Liver (tissue), 9 donors: ENCODE data around the gene ECE1. TPM values are rescaled to one million over a fixed set of nuclear protein-coding genes. Genes with fewer than 3 reads are reported as not detected.

Source experiments
- DNase-seq: peaks from one replicate; pipeline ENCODE4 v3.0.0-alpha.2; 2017; ENCODE audit warnings: low spot score
- H3K27ac ChIP-seq, 2 donors: one replicate each; pipeline ENCODE4 v1.7.0; 2013; ENCODE audit warnings: inconsistent platforms in 2 of 2, low read length in 2 of 2, control low read depth in 1 of 2, low read depth in 1 of 2, mild to moderate bottlenecking in 1 of 2
- H3K27me3 ChIP-seq, 4 donors: one replicate each; pipeline versions ENCODE4 v1.6.1 to v1.7.0; 2013; ENCODE audit warnings: low read length in 3 of 4, inconsistent platforms in 1 of 4, mild to moderate bottlenecking in 1 of 4, moderate library complexity in 1 of 4; ENCODE audit not compliant: control insufficient read depth in 4 of 4, insufficient read depth in 4 of 4
- H3K36me3 ChIP-seq, 4 donors: one replicate each; pipeline versions ENCODE4 v1.6.1 to v1.7.0; 2013; ENCODE audit warnings: low read length in 3 of 4, mild to moderate bottlenecking in 3 of 4, low read depth in 1 of 4, moderate library complexity in 1 of 4; ENCODE audit not compliant: control insufficient read depth in 4 of 4, insufficient read depth in 3 of 4
- H3K4me1 ChIP-seq, 4 donors: one replicate each; pipeline versions ENCODE4 v1.6.1 to v1.7.0; 2013; ENCODE audit warnings: low read length in 3 of 4, mild to moderate bottlenecking in 3 of 4, moderate library complexity in 1 of 4; ENCODE audit not compliant: control insufficient read depth in 4 of 4, insufficient read depth in 4 of 4
- H3K4me3 ChIP-seq, 3 donors: one replicate each; pipeline versions ENCODE4 v1.6.1 to v1.7.0; 2013; ENCODE audit warnings: low read length in 3 of 3, control low read depth in 1 of 3, low read depth in 1 of 3, mild to moderate bottlenecking in 1 of 3
- H3K9ac ChIP-seq, 2 donors: one replicate each; pipeline ENCODE4 v1.7.0; 2013; ENCODE audit warnings: low read length in 2 of 2, mild to moderate bottlenecking in 2 of 2, moderate library complexity in 2 of 2, control low read depth in 1 of 2, low read depth in 1 of 2
- H3K9me3 ChIP-seq, 4 donors: one replicate each; pipeline versions ENCODE4 v1.6.1 to v1.7.0; 2013; ENCODE audit warnings: low read length in 3 of 4; ENCODE audit not compliant: control insufficient read depth in 4 of 4
- ATF3 ChIP-seq: IDR thresholded peaks from 2 replicates; pipeline ENCODE4 v1.6.1; 2016; ENCODE audit warnings: antibody characterized with exemption
- CTCF ChIP-seq: fragments of 150-350 bp; IDR thresholded peaks from 2 replicates; pipeline ENCODE4 v1.5.1; 2017; ENCODE audit warnings: improper control_type of control experiment, low read depth, low read length; ENCODE audit not compliant: missing input control
- EGR1 ChIP-seq, 2 donors: IDR thresholded peaks; 2 replicates each; pipeline ENCODE4 v1.6.1; 2016 to 2018; ENCODE audit warnings: antibody characterized with exemption in 2 of 2, low read depth in 2 of 2
- FOXA1 ChIP-seq: IDR thresholded peaks from 2 replicates; pipeline ENCODE4 v1.6.1; 2016; ENCODE audit warnings: antibody characterized with exemption
- FOXA2 ChIP-seq: IDR thresholded peaks from 2 replicates; pipeline ENCODE4 v1.6.1; 2016; ENCODE audit warnings: antibody characterized with exemption
- GABPA ChIP-seq, 2 donors: IDR thresholded peaks in 1 of 2; conservative IDR thresholded peaks in 1 of 2; 2 replicates each; pipeline ENCODE4 v1.6.1; 2016; ENCODE audit warnings: antibody characterized with exemption in 2 of 2, mild to moderate bottlenecking in 1 of 2, moderate library complexity in 1 of 2
- HNF4A ChIP-seq, 2 donors: conservative IDR thresholded peaks; 2 replicates each; pipeline ENCODE4 v1.6.1; 2016; ENCODE audit warnings: antibody characterized with exemption in 2 of 2, mild to moderate bottlenecking in 2 of 2
- HNF4G ChIP-seq: IDR thresholded peaks from 2 replicates; pipeline ENCODE4 v1.6.1; 2016; ENCODE audit warnings: antibody characterized with exemption
- JUND ChIP-seq, 2 donors: IDR thresholded peaks; 2 replicates each; pipeline ENCODE4 v1.6.1; 2016; ENCODE audit warnings: antibody characterized with exemption in 2 of 2
- MAX ChIP-seq: IDR thresholded peaks from 2 replicates; pipeline ENCODE4 v1.6.1; 2016; ENCODE audit warnings: antibody characterized with exemption
- NR2F2 ChIP-seq: IDR thresholded peaks from 2 replicates; pipeline ENCODE4 v1.6.1; 2016; ENCODE audit warnings: antibody characterized with exemption
- RAD21 ChIP-seq, 2 donors: IDR thresholded peaks; 2 replicates each; pipeline ENCODE4 v1.6.1; 2016; ENCODE audit warnings: antibody characterized with exemption in 2 of 2, mild to moderate bottlenecking in 2 of 2
- REST ChIP-seq: IDR thresholded peaks from 2 replicates; pipeline ENCODE4 v1.6.1; 2016; ENCODE audit warnings: antibody characterized with exemption, mild to moderate bottlenecking
- RXRA ChIP-seq, 2 donors: IDR thresholded peaks; 2 replicates each; pipeline ENCODE4 v1.6.1; 2017 to 2018; ENCODE audit warnings: antibody characterized with exemption in 2 of 2, mild to moderate bottlenecking in 1 of 2
- SP1 ChIP-seq: IDR thresholded peaks from 2 replicates; pipeline ENCODE4 v1.6.1; 2018; ENCODE audit warnings: antibody characterized with exemption, mild to moderate bottlenecking
- TAF1 ChIP-seq: conservative IDR thresholded peaks from 2 replicates; pipeline ENCODE4 v1.6.1; 2016; ENCODE audit warnings: antibody characterized with exemption, mild to moderate bottlenecking
- YY1 ChIP-seq: IDR thresholded peaks from 2 replicates; pipeline ENCODE4 v1.6.1; 2016; ENCODE audit warnings: antibody characterized with exemption, mild to moderate bottlenecking
- ZBTB33 ChIP-seq: IDR thresholded peaks from 2 replicates; pipeline ENCODE4 v1.6.1; 2016; ENCODE audit warnings: antibody characterized with exemption
- WGBS: extraction: QIAGEN DNeasy Blood & Tissue Kit; methylation state at CpG from one replicate; pipeline ENCODE4 v1.1.7; 2013; 5-methylcytosine and 5-hydroxymethylcytosine counted together
- polyA plus RNA-seq, 2 donors: library from polyadenylated mRNA; stranded (reverse) in 1 of 2; unstranded in 1 of 2; fragments of 200-250 nt in 1 of 2; fragments of >200 nt in 1 of 2; fragmentation: Nextera tagmentation in 1 of 2; extraction: Ambion mirVana in 1 of 2; gene quantifications; one replicate each; pipeline versions ENCODE4 v1.2.1 to v1.2.3, GENCODE V29; 2013 to 2015
- total RNA-seq, 2 donors: library from RNA; depleted of rRNA; stranded (reverse); fragments of >200 nt; gene quantifications; one replicate each; pipeline ENCODE4 v1.2.3, GENCODE V29; 2014
- donor health status: healthy.
- donor health status: healthy.
- donor health status: healthy.
- donor health status: healthy.
- donor health status: healthy.

Gene ECE1
- total and polyA plus RNA-seq, 4 donors: 29.3 to 46.4 (median 39.6) TPM

- Histone ChIP-seq H3K36me3 (no peaks in the 10 kb centered on the region), H3K27me3 (no peaks in the 10 kb centered on the region), H3K9ac (peak overlapping the region; percentile 34 to 36), H3K4me1 (peaks cover 43 to 81% (median 54%) of the 10 kb centered on the region in 4 donors), H3K9me3 (no peaks in the 10 kb centered on the region), H3K27ac (peak overlapping the region; percentile 74 to 80), H3K4me3 (no peak overlapping the region)
- WGBS: 56% methylated on average over 9 of the region's 9 CpGs
- TF ChIP-seq JUND (IDR thresholded peaks at IDR 0.05): no peak
- TF ChIP-seq SP1: no peak
- no peak for TF ChIP-seq CTCF
- TF ChIP-seq TAF1: no peak
- no peak for TF ChIP-seq RAD21 (IDR thresholded peaks at IDR 0.05)
- TF ChIP-seq HNF4G: no peak
- TF ChIP-seq ATF3: no peak
- no peak for TF ChIP-seq HNF4A (conservative IDR thresholded peaks at IDR 0.05)
- no peak for TF ChIP-seq YY1
- TF ChIP-seq FOXA1: no peak
- no peak for TF ChIP-seq REST
- TF ChIP-seq EGR1 (IDR thresholded peaks at IDR 0.05; ENCODE audit: low read depth in 2 of 2): no peak
- TF ChIP-seq MAX: no peak
- no peak for TF ChIP-seq GABPA (IDR thresholded peaks at IDR 0.05 in 1 of 2, conservative IDR thresholded peaks at IDR 0.05 in 1 of 2)
- TF ChIP-seq RXRA (IDR thresholded peaks at IDR 0.05): no peak
- TF ChIP-seq ZBTB33: no peak
- no peak for TF ChIP-seq FOXA2
- no peak for TF ChIP-seq NR2F2
- no peak for DNase-seq
These were observed 41.7 kb upstream of the ECE1 start for GRCh38 chr1:21331752-21332478.
